A673 (cell line): ENCODE results near the gene TSHZ2. TPM values are rescaled to one million over a fixed set of nuclear protein-coding genes. Genes with fewer than 3 reads are reported as not detected.

Experiments used
- BruUV-seq: library from RNA; stranded (reverse); fragments of 400-500 nt; replicated peaks from 2 replicates; lab custom pipeline; 2021; lab: Mats Ljungman, UMichigan
- CTCF ChIA-PET: fragments of 300-600 bp; sonication (Branson Sonifier 250); formaldehyde crosslinking; loops from one replicate; lab custom pipeline; 2022; ENCODE audit warnings: antibody characterized with exemption; lab: Charles Lee
- POLR2A ChIA-PET: fragments of 300-600 bp; sonication (Branson Sonifier 250); formaldehyde crosslinking; loops from one replicate; lab custom pipeline; 2022; ENCODE audit warnings: antibody characterized with exemption; ENCODE audit not compliant: low non-redundant PET; lab: Charles Lee
- DNase-seq: peaks from one replicate; pipeline ENCODE4 v3.0.0-alpha.2; 2015; ENCODE audit warnings: low spot score
- H3K27ac ChIP-seq: fragments of 200-600 bp; sonication (generic); 2 replicates; pipeline ENCODE4 v1.5.1; 2016; ENCODE audit warnings: mixed run types, low read depth, mild to moderate bottlenecking, mixed read lengths, antibody characterized with exemption, low read length; ENCODE audit not compliant: poor library complexity, severe bottlenecking
- H3K27me3 ChIP-seq: fragments of 200-600 bp; sonication (generic); replicated peaks from 2 replicates; pipeline ENCODE4 v1.6.1; 2017; ENCODE audit warnings: mixed run types, low read depth, mild to moderate bottlenecking, mixed read lengths, antibody characterized with exemption, low read length; ENCODE audit not compliant: insufficient read depth, poor library complexity
- H3K36me3 ChIP-seq: fragments of 200-600 bp; sonication (generic); 2 replicates; pipeline ENCODE4 v1.6.1; 2016; ENCODE audit warnings: mixed run types, mild to moderate bottlenecking, mixed read lengths, antibody characterized with exemption, low read length; ENCODE audit not compliant: insufficient read depth, poor library complexity, severe bottlenecking
- H3K4me1 ChIP-seq: fragments of 200-600 bp; sonication (generic); 2 replicates; pipeline ENCODE4 v1.6.1; 2017; ENCODE audit warnings: mixed run types, mild to moderate bottlenecking, mixed read lengths, antibody characterized with exemption, low read length; ENCODE audit not compliant: insufficient read depth, poor library complexity, severe bottlenecking
- H3K4me3 ChIP-seq: fragments of 200-600 bp; sonication (generic); 2 replicates; pipeline ENCODE4 v1.5.1; 2016; ENCODE audit warnings: low read depth, mixed run types, mild to moderate bottlenecking, mixed read lengths, low read length; ENCODE audit not compliant: poor library complexity, severe bottlenecking
- H3K9me3 ChIP-seq: fragments of 200-600 bp; sonication (generic); 2 replicates; pipeline ENCODE4 v1.6.1; 2016; ENCODE audit warnings: mixed run types, low read depth, mild to moderate bottlenecking, mixed read lengths, antibody characterized with exemption, low read length; ENCODE audit not compliant: poor library complexity, severe bottlenecking
- CTCF ChIP-seq: fragments of 300-800, 200-600 bp; sonication (generic); conservative IDR thresholded peaks from 2 replicates; pipeline ENCODE4 v1.5.1; 2017; ENCODE audit warnings: low read depth, mild to moderate bottlenecking, antibody characterized with exemption, low read length, moderate library complexity, mixed read lengths
- EZH2 ChIP-seq: fragments of 200-600 bp; sonication (generic); IDR thresholded peaks from 2 replicates; pipeline ENCODE4 v1.6.1; 2017; ENCODE audit warnings: borderline replicate concordance, low read depth, mild to moderate bottlenecking, mixed read lengths, antibody characterized with exemption, low read length; ENCODE audit not compliant: poor library complexity, severe bottlenecking
- intact Hi-C: fragments of 100-400 bp; cut with micrococcal nuclease; formaldehyde crosslinking; loops from one replicate; pipeline ENCODE4 v1.10.0; 2022; ENCODE audit not compliant: unreplicated experiment
- total RNA-seq: library from RNA; stranded (reverse); gene quantifications from 2 replicates; pipeline ENCODE4 v1.2.3, GENCODE V29; 2021

Gene TSHZ2
- total RNA-seq, 1 experiment from 2014 or later: 4.1 TPM

- peaks cover 4% of the 10 kb centered on the region for H3K4me1 ChIP-seq
- intact Hi-C loops: no loop called here
- no peaks in the 10 kb centered on the region for H3K9me3 ChIP-seq
- no peak for DNase-seq
- H3K27me3 ChIP-seq: no peaks in the 10 kb centered on the region
- H3K4me3 ChIP-seq: no peak overlapping the region
- no peaks in the 10 kb centered on the region for H3K36me3 ChIP-seq
- TF ChIP-seq CTCF: no peak
- no peak for TF ChIP-seq EZH2
- no peak overlapping the region for H3K27ac ChIP-seq
- CTCF ChIA-PET: no interaction called here
- POLR2A ChIA-PET: no interaction called here
- BruUV-seq: no TSS peak
These were observed 288.4 kb downstream of the TSHZ2 start for GRCh38 chr20:53260591-53260990.

- H3K27me3 ChIP-seq: no peaks in the 10 kb centered on the region
- ChIA-PET CTCF (no interaction called here), POLR2A (interaction anchor here (0.7 kb wide), 1 partner anchor 66 kb away, joined by 3 read pairs; no protein-coding TSS in a partner anchor)
- peaks cover 4% of the 10 kb centered on the region for H3K4me1 ChIP-seq
- no peak overlapping the region for H3K4me3 ChIP-seq
- no peaks in the 10 kb centered on the region for H3K9me3 ChIP-seq
- no peak overlapping the region for H3K27ac ChIP-seq
- DNase-seq: peak; percentile 3
- no peak for TF ChIP-seq EZH2
- no peak for TF ChIP-seq CTCF
- no peaks in the 10 kb centered on the region for H3K36me3 ChIP-seq
- intact Hi-C loops: no loop called here
- no TSS peak for BruUV-seq
These were observed 290.2 kb downstream of the TSHZ2 start for GRCh38 chr20:53262365-53262764.

GRCh38 chr20:53263554-53264438, 291.6 kb downstream of the TSHZ2 start:
- TF ChIP-seq EZH2: no peak
- no peak for TF ChIP-seq CTCF
- no peak overlapping the region for H3K27ac ChIP-seq
- ChIA-PET POLR2A (no interaction called here), CTCF (no interaction called here)
- no peak overlapping the region for H3K4me3 ChIP-seq
- H3K27me3 ChIP-seq: no peaks in the 10 kb centered on the region
- DNase-seq: no peak
- no TSS peak for BruUV-seq
- intact Hi-C loops: no loop called here
- H3K9me3 ChIP-seq: no peaks in the 10 kb centered on the region
- H3K4me1 ChIP-seq: peaks cover 4% of the 10 kb centered on the region
- H3K36me3 ChIP-seq: no peaks in the 10 kb centered on the region
